Neuronal stem cell (in vitro differentiated cells): Measurements from ENCODE around the gene STARD3NL.
A peak's percentile ranks its signal among the peaks of the same experiment; 100 is the strongest.

ENCODE experiments used
- DNase-seq: peaks from one replicate; pipeline ENCODE4 v3.0.0-alpha.2; 2013; ENCODE audit warnings: low spot score
- H2AFZ ChIP-seq: one replicate; pipeline ENCODE4 v1.6.1; 2013; ENCODE audit warnings: mild to moderate bottlenecking, low read length, inconsistent platforms
- H2AK5ac ChIP-seq: 2 replicates; pipeline ENCODE4 v1.6.1; 2013; ENCODE audit warnings: low read depth, mild to moderate bottlenecking, inconsistent platforms, low read length, moderate library complexity, mixed read lengths
- H2BK120ac ChIP-seq: 2 replicates; pipeline ENCODE4 v1.6.1; 2013; ENCODE audit warnings: low read depth, mild to moderate bottlenecking, inconsistent platforms, low read length, moderate library complexity, mixed read lengths
- H2BK12ac ChIP-seq: one replicate; pipeline ENCODE4 v1.6.1; 2013; ENCODE audit warnings: low read length, inconsistent platforms
- H2BK15ac ChIP-seq: 2 replicates; pipeline ENCODE4 v1.6.1; 2013; ENCODE audit warnings: mild to moderate bottlenecking, low read length, inconsistent platforms, mixed read lengths
- H2BK5ac ChIP-seq: one replicate; pipeline ENCODE4 v1.6.1; 2013; ENCODE audit warnings: inconsistent platforms, mild to moderate bottlenecking, low read length, moderate library complexity
- H3K14ac ChIP-seq: one replicate; pipeline ENCODE4 v1.6.1; 2013; ENCODE audit warnings: low read length, inconsistent platforms
- H3K18ac ChIP-seq: 2 replicates; pipeline ENCODE4 v1.6.1; 2013; ENCODE audit warnings: low read length, inconsistent platforms
- H3K23ac ChIP-seq: 2 replicates; pipeline ENCODE4 v1.6.1; 2013; ENCODE audit warnings: low read depth, mild to moderate bottlenecking, mixed read lengths, low read length, inconsistent platforms; ENCODE audit not compliant: poor library complexity
- H3K27ac ChIP-seq: replicated peaks from 3 replicates; pipeline ENCODE4 v1.5.1; 2013; ENCODE audit warnings: low read length, inconsistent platforms
- H3K27me3 ChIP-seq, 3 experiments: 2 replicates each; pipeline ENCODE4 v1.6.1; 2013; ENCODE audit warnings: low read length in 3 of 3, mild to moderate bottlenecking in 2 of 3, inconsistent platforms in 1 of 3, low read depth in 1 of 3, mixed read lengths in 1 of 3, moderate library complexity in 1 of 3; ENCODE audit not compliant: control insufficient read depth in 3 of 3, insufficient read depth in 3 of 3
- H3K36me3 ChIP-seq, 2 donors: replicated peaks in 1 of 2; 2 replicates each; pipeline ENCODE4 v1.6.1; 2013; ENCODE audit warnings: low read length in 2 of 2; ENCODE audit not compliant: control insufficient read depth in 2 of 2, insufficient read depth in 2 of 2
- H3K4ac ChIP-seq: 2 replicates; pipeline ENCODE4 v1.6.1; 2013; ENCODE audit warnings: inconsistent platforms, mild to moderate bottlenecking, low read length, moderate library complexity
- H3K4me1 ChIP-seq, 2 donors: 1 replicate in 1 of 2; 2 replicates in 1 of 2; pipeline ENCODE4 v1.6.1; 2013; ENCODE audit warnings: low read length in 2 of 2, low read depth in 1 of 2; ENCODE audit not compliant: control insufficient read depth in 2 of 2, insufficient read depth in 1 of 2
- H3K4me2 ChIP-seq: one replicate; pipeline ENCODE4 v1.6.1; 2013; ENCODE audit warnings: mild to moderate bottlenecking, low read length, inconsistent platforms; ENCODE audit not compliant: insufficient read depth, poor library complexity, severe bottlenecking
- H3K4me3 ChIP-seq, 2 donors: 2 replicates each; pipeline ENCODE4 v1.5.1; 2013; ENCODE audit warnings: low read length in 2 of 2, mild to moderate bottlenecking in 2 of 2, inconsistent platforms in 1 of 2, moderate library complexity in 1 of 2
- H3K79me1 ChIP-seq: one replicate; pipeline ENCODE4 v1.6.1; 2013; ENCODE audit warnings: low read depth, mild to moderate bottlenecking, inconsistent platforms, low read length, moderate library complexity
- H3K9ac ChIP-seq: one replicate; pipeline ENCODE4 v1.6.1; 2013; ENCODE audit warnings: mild to moderate bottlenecking, low read depth, low read length, inconsistent platforms; ENCODE audit not compliant: poor library complexity
- H3K9me3 ChIP-seq, 2 donors: replicated peaks in 1 of 2; 2 replicates each; pipeline versions ENCODE3 to v1.6.1; 2013; ENCODE audit warnings: low read length in 2 of 2, mild to moderate bottlenecking in 2 of 2, inconsistent platforms in 1 of 2, low read depth in 1 of 2, mixed read lengths in 1 of 2, moderate library complexity in 1 of 2; ENCODE audit not compliant: control insufficient read depth in 2 of 2, insufficient read depth in 1 of 2
- H4K8ac ChIP-seq: one replicate; pipeline ENCODE4 v1.6.1; 2013; ENCODE audit warnings: low read depth, mild to moderate bottlenecking, inconsistent platforms, low read length, moderate library complexity
- H4K91ac ChIP-seq: one replicate; pipeline ENCODE4 v1.6.1; 2013; ENCODE audit warnings: low read length, low read depth, mild to moderate bottlenecking, inconsistent platforms; ENCODE audit not compliant: poor library complexity
- WGBS, 2 donors: extraction: QIAGEN DNeasy Blood & Tissue Kit; methylation state at CpG; one replicate each; pipeline ENCODE4 v1.1.7; 2013; ENCODE audit warnings: missing lambda C conversion rate in 2 of 2, mixed read lengths in 1 of 2; ENCODE audit not compliant: insufficient read length in 2 of 2, insufficient replicate concordance in 1 of 2; ENCODE audit errors: extremely low coverage in 2 of 2; 5-methylcytosine and 5-hydroxymethylcytosine counted together

STARD3NL gene

GRCh38 chr7:38181111-38181510, 3.1 kb downstream of the STARD3NL start:
- no peaks in the 10 kb centered on the region for H3K27me3 ChIP-seq
- H2AK5ac ChIP-seq: no peak overlapping the region
- no peak overlapping the region for H3K14ac ChIP-seq
- no peak overlapping the region for H3K4me3 ChIP-seq
- no peak overlapping the region for H3K4me2 ChIP-seq
- H4K8ac ChIP-seq: no peak overlapping the region
- H2AFZ ChIP-seq: no peak overlapping the region
- no CpG with 5 or more reads among the region's 1 CpG for WGBS, 2 donors
- no peak overlapping the region for H2BK15ac ChIP-seq
- H2BK120ac ChIP-seq: no peak overlapping the region
- H3K23ac ChIP-seq: no peak overlapping the region
- DNase-seq: no peak
- no peak overlapping the region for H3K27ac ChIP-seq
- H3K18ac ChIP-seq: no peak overlapping the region
- H3K4me1 ChIP-seq: peaks cover 15 to 20% of the 10 kb centered on the region in 2 donors
- H3K79me1 ChIP-seq: peaks cover 9% of the 10 kb centered on the region
- no peak overlapping the region for H3K9ac ChIP-seq
- no peak overlapping the region for H4K91ac ChIP-seq
- no peak overlapping the region for H2BK5ac ChIP-seq
- peaks cover 0 to 10% of the 10 kb centered on the region in 2 donors for H3K9me3 ChIP-seq
- H3K36me3 ChIP-seq: peaks cover 0 to 43% of the 10 kb centered on the region in 2 donors
- H2BK12ac ChIP-seq: no peak overlapping the region
- no peak overlapping the region for H3K4ac ChIP-seq

GRCh38 chr7:38182450-38182849, 4.4 kb downstream of the STARD3NL start:
- Histone ChIP-seq H3K27ac (no peak overlapping the region), H3K9ac (no peak overlapping the region), H3K79me1 (peaks cover 9% of the 10 kb centered on the region), H3K27me3 (no peaks in the 10 kb centered on the region), H3K23ac (no peak overlapping the region), H4K8ac (no peak overlapping the region), H3K4me1 (peaks cover 20% of the 10 kb centered on the region in 2 donors), H3K4me3 (no peak overlapping the region), H2AFZ (no peak overlapping the region), H3K4ac (no peak overlapping the region), H2AK5ac (no peak overlapping the region), H2BK5ac (no peak overlapping the region), H2BK12ac (no peak overlapping the region), H3K18ac (no peak overlapping the region), H2BK15ac (no peak overlapping the region), H3K36me3 (peaks cover 0 to 47% of the 10 kb centered on the region in 2 donors), H3K14ac (no peak overlapping the region), H4K91ac (no peak overlapping the region), H3K9me3 (peaks cover 0 to 10% of the 10 kb centered on the region in 2 donors), H3K4me2 (no peak overlapping the region), H2BK120ac (no peak overlapping the region)
- no peak for DNase-seq
- WGBS, 2 donors: no CpG with 5 or more reads among the region's 1 CpG

GRCh38 chr7:38185395-38186307, 7.6 kb downstream of the STARD3NL start:
- Histone ChIP-seq H3K9me3 (peaks cover 0 to 10% of the 10 kb centered on the region in 2 donors), H3K9ac (no peak overlapping the region), H4K91ac (no peak overlapping the region), H3K27me3 (no peaks in the 10 kb centered on the region), H2BK120ac (no peak overlapping the region), H3K36me3 (peaks cover 0 to 45% of the 10 kb centered on the region in 2 donors), H2BK12ac (no peak overlapping the region), H3K4me2 (peak overlapping the region; percentile 19), H3K18ac (no peak overlapping the region), H2AK5ac (no peak overlapping the region), H2BK15ac (no peak overlapping the region), H3K4me1 (peaks cover 20% of the 10 kb centered on the region in 2 donors), H3K23ac (no peak overlapping the region), H3K4me3 (no peak overlapping the region), H4K8ac (no peak overlapping the region), H2AFZ (no peak overlapping the region), H3K79me1 (peaks cover 4% of the 10 kb centered on the region), H3K27ac (no peak overlapping the region), H3K14ac (no peak overlapping the region), H2BK5ac (no peak overlapping the region), H3K4ac (no peak overlapping the region)
- no peak for DNase-seq
- no CpG with 5 or more reads among the region's 6 CpGs for WGBS, 2 donors

GRCh38 chr7:38186593-38187314, 8.7 kb downstream of the STARD3NL start:
- DNase-seq: no peak
- Histone ChIP-seq H3K9me3 (peaks cover 0 to 10% of the 10 kb centered on the region in 2 donors), H3K36me3 (peaks cover 0 to 41% of the 10 kb centered on the region in 2 donors), H3K27ac (no peak overlapping the region), H3K18ac (no peak overlapping the region), H2AK5ac (no peak overlapping the region), H3K79me1 (peaks cover 4% of the 10 kb centered on the region), H4K91ac (no peak overlapping the region), H3K4ac (no peak overlapping the region), H3K4me3 (no peak overlapping the region), H2AFZ (no peak overlapping the region), H3K23ac (no peak overlapping the region), H2BK120ac (no peak overlapping the region), H4K8ac (no peak overlapping the region), H2BK15ac (no peak overlapping the region), H2BK12ac (no peak overlapping the region), H3K4me2 (no peak overlapping the region), H3K4me1 (peaks cover 18 to 19% of the 10 kb centered on the region in 2 donors), H3K9ac (no peak overlapping the region), H3K27me3 (no peaks in the 10 kb centered on the region), H2BK5ac (no peak overlapping the region), H3K14ac (no peak overlapping the region)
- no CpG with 5 or more reads among the region's 4 CpGs for WGBS, 2 donors
